HG03097 (cell line): ENCODE data around the gene BPTF.
"Not testable (repeated sequence)": the region's sequence is repeated elsewhere in the genome, so short reads cannot be mapped to it uniquely, and the experiment has no call there.

Experiments used
- ATAC-seq: cut with Tn5 transposase; IDR thresholded peaks from one replicate; pipeline ENCODE4 v1.9.1; 2021; ENCODE audit not compliant: unreplicated experiment, low FRiP score

The BPTF gene

DNA sequence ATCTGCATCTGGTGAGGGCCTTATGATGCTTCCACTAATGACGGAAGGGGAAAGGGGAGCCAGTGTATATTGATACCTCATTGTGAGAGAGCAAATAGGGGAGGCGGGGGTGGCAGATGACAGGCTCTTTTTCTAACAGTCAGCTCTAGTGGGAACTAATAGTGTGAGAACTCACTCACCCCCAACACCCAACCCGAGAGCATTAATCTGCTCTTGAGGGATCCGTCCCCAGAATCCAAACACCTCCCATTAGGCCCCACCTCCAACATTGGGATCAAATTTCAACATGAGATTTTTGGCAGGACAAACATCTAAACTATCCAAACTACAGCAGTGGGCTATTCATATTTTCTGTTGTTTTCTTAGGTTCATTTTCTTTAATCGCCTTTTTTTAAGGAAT, 54.4 kb downstream of the BPTF start:
- ATAC-seq = no peak

DNA sequence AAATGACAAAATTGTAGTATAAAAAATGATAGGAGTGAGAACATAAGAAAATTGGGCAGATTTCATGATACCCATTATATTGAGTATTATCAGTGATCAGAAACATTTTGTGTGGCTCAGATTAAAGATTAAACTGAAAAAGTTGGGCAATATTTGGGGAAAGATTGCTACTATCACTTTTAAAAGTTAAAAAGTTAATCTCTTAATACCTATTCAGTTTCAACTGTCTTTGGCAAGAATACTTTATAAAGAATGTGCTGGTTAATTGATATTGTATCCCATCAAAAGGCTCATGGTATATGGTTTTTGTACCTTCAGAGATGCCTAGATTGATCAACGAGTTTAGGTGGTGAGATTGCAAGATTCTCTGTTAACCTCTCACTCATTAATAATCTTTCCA, 55.8 kb downstream of the BPTF start:
- ATAC-seq = no peak

DNA sequence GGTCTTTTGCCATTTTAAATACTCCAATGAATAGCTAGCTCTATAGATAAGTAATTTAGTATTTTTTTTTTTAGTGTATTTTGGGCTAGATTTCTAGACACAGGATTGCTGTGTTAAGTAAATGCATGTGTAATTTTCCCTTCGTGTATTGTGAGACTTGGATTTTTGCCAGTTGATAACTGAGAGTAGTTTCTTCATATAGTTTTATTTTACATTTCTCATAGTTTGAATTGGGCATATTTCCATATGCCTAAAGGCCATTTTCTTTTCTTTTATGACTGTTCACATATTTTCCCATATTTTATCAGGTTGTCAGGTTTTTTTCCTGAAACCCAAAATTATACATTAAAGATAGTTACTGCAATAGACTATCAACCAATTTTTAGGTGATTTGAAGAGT, 59.4 kb downstream of the BPTF start:
- ATAC-seq = no peak

DNA sequence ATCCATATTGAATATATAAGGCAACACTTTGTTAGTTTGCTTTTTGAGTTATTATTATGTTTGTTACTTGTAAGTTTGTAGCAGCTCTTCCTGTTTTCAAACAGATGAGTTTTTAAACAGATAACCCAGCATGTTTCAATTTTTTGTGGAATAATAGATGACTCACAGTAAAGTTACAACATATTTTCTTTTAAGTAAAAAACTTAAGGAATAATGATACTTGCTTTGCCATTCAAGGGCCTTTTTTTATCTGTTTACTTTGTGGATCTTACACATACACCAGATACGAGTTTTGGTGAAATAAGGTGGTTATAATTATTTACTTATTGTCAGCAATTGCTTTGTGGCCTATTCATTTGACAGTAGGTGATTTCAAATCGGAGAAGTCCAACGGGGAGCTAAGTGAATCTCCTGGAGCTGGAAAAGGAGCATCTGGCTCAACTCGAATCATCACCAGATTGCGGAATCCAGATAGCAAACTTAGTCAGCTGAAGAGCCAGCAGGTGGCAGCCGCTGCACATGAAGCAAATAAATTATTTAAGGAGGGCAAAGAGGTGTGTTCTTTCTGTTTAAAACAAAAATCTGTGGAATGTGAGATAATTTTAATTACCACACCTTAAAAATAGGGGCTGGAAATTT, 66.3 kb downstream of the BPTF start:
- no peak for ATAC-seq

DNA sequence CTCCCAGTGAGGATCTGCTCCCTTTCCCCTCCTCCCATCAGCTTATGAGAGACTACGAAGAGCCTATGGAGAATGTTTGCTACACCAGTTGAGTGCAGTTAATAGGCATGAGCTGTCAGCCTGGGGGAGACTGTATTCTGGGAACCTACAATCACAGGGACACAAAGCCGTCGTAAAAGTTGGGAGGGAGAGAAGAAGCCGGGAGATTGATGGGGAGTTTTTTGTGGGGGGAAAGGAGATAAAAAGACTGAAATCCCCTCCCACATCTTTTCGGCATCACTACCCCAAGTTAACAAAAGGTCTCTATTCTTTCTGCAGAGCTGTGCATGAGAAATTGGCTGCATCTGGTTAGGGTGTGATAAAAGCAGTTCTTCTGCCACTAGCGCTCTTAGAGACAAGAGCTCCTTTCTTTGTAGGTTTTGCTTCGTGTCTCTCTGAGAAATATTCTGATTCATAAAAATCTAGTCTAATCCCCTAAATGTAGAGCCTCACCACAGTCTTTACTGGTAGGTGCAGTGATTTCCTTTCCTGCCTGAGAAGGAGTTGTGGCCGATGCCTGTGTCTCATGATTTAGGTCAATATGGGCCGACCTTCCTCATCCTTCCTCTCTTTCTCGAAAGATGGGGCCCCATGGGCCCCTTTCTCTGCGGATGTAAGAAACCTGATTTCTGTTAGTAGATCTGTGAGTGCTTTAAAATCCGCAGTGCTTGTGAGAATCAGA, 77.4 kb downstream of the BPTF start:
- no peak for ATAC-seq

DNA sequence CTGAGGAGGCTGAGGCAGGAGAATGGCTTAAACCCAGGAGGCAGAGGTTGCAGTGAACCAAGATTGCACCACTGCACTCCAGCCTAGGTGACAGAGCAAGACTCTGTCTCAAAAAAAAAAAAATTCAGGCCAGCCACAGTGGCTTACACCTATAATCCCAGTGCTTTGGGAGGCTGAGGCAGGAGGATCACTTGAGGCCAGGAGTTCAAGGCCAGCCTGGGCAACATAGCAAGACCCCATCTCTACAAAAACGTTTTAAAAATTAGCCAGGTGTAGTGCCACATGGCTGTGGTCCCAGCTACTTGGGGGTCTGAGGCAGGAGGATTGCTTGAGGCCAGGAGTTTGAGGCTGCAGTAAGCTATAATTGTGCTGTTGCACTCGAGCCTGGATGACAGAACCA, 80.0 kb downstream of the BPTF start:
- ATAC-seq = not testable (repeated sequence)

DNA sequence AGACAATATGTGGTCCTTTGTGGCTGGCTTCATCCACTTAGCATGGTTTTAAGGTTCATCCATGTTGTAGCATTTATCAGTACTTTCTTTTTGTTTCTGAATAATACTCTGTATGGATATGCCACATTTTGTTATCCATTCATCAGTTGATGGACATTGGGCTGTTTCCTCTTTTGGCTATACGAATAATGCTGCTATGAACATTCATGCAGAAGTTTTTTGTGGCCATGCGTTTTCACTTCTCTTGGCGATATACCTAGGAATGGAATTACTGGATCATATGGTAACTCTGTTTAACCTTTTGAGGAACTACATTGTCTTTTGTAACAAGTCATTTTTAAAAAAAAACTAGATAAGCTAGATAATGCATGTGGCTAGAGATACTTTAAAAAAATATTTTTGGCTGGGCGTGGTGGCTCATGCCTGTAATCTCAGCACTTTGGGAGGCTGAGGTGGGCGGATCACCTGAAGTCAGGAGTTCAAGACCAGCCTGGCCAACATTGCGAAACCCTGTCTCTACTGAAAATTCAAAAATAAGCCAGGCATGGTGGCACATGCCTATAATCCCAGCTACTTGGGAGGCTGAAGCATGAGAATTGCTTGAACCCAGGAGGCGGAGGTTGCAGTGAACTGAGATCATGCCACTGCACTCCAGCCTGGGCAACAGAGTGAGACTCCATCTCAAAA, 85.0 kb downstream of the BPTF start:
- not testable (repeated sequence) for ATAC-seq

DNA sequence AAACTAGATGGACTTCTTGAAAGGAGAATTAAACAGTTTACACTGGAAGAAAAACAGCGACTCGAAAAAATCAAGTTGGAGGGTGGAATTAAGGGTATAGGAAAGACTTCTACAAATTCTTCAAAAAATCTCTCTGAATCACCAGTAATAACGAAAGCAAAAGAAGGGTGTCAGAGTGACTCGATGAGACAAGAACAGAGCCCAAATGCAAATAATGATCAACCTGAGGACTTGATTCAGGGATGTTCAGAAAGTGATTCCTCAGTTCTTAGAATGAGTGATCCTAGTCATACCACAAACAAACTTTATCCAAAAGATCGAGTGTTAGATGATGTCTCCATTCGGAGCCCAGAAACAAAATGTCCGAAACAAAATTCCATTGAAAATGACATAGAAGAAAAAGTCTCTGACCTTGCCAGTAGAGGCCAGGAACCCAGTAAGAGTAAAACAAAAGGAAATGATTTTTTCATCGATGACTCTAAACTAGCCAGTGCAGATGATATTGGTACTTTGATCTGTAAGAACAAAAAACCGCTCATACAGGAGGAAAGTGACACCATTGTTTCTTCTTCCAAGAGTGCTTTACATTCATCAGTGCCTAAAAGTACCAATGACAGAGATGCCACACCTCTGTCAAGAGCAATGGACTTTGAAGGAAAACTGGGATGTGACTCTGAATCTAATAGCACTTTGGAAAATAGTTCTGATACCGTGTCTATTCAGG, 85.9 kb downstream of the BPTF start:
- no peak for ATAC-seq

DNA sequence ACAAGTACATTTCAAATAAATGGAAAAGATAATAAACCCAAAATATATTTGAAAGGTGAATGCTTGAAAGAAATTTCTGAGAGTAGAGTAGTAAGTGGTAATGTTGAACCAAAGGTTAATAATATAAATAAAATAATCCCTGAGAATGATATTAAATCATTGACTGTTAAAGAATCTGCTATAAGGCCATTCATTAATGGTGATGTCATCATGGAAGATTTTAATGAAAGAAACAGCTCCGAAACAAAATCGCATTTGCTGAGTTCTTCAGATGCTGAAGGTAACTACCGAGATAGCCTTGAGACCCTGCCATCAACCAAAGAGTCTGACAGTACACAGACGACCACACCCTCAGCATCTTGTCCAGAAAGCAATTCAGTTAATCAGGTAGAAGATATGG, 86.8 kb downstream of the BPTF start:
- ATAC-seq = no peak

DNA sequence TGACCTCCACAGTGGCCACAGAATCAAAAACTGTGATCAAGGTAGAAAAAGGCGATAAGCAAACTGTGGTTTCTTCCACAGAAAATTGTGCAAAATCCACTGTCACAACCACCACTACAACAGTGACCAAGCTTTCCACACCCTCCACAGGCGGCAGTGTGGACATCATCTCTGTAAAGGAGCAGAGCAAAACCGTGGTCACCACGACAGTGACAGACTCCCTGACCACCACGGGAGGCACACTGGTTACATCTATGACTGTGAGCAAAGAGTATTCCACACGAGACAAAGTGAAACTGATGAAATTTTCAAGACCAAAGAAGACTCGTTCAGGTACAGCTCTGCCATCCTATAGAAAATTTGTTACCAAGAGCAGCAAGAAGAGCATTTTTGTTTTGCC, 87.4 kb downstream of the BPTF start:
- ATAC-seq = no peak

DNA sequence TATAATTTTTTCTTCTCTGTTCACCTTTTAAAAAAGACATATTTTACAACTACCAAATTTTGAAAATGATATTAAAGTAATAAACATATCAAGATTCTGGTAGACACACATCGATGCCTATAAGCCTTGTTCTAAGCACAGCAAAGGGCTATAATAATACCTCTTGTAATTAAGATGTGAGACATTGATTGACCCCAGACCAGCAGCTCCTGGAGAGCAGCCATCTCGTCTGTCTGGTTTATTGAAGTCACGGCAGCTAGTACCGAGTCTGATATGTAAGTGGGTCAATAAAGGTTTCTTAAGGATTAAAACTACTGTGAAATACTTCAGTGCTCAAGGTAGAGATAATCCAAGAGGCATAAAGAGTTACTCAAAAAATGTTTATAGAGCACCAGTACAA, 94.9 kb downstream of the BPTF start:
- ATAC-seq = no peak

DNA sequence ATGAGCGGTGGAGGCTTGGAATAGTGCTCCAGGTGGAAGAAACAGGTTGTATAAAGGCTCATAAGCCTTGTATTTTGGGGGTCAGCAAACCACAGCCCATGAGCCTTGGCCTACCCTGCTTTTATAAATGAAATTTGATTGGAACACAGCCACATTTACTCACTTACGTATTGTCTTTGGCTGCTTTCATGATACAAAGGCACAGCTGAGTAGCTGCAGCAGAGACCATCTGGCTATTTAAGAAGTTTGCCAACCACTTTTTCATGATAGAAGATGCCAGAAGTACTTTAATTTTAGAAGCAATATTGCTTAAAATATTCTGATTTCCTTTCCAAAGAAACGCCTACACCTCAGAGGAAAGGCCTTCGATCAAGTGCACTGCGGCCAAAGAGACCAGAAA, 97.2 kb downstream of the BPTF start:
- ATAC-seq = no peak

DNA sequence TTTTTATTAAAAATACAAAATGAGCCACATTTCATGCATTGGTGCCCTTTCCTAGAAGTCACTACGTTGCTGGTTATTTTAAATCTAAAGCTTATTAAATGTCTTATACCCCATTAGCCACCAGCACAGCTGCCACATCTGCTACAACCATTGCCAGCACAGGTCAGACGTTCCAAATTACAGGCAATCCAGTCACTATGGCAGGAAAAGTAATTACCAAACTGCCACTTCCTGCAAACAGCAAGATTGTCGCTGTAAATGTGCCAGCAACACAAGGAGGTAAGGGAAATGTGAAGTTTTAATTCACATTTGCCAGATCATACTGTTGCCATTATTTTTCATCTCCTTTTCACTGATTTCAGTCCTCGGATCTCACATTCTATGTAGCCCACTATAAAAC, 103.5 kb downstream of the BPTF start:
- ATAC-seq = not testable (repeated sequence)

DNA sequence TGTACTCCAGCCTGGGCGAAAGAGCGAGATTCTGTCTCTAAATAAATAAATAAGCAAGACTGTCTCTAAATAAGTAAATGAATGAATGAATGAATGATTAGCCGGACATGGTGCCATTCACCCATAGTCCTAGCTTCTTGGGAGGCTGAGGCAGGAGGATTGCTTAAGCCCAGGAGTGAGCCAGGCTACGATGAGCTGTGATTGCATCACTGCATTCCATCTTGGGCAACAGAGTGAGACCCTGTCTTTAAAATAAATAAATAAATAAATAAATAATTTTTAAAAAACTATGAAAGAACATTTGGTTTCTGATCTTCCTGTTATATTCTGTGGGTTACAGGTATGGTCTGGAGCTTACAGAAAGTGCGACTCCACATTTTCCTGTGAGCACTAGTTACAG, 105.9 kb downstream of the BPTF start:
- ATAC-seq = no peak

DNA sequence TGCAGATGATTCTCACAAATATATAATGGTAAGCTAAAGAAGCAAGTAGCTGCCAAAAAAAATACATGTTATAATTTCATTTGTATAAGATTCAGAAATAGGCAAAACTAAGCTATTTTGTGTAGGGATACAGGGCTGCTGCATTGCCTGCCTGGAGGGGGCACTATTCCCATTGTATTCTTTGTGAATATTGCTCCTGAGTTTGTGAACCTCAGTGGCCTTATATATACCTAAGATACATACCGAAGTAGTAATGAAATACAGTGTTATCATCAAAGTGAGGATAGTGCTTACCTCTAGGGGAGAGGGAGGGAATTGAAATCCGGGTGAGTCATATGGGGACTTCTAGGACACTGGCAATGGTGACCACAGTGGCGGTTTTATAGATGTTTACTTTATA, 117.5 kb downstream of the BPTF start:
- ATAC-seq = no peak

DNA sequence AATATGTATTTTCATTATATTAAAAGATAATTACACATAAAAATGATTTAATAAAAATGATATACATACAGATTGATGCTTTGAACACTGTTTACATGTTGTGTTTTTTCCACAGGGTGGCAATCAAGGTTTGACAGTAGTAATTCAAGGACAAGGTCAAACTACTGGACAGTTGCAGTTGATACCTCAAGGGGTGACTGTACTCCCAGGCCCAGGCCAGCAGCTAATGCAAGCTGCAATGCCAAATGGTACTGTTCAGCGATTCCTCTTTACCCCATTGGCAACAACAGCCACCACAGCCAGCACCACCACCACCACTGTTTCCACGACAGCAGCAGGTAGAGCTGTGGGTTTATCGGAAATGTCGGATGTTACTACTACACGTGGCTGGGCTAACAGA, 118.7 kb downstream of the BPTF start:
- no peak for ATAC-seq

DNA sequence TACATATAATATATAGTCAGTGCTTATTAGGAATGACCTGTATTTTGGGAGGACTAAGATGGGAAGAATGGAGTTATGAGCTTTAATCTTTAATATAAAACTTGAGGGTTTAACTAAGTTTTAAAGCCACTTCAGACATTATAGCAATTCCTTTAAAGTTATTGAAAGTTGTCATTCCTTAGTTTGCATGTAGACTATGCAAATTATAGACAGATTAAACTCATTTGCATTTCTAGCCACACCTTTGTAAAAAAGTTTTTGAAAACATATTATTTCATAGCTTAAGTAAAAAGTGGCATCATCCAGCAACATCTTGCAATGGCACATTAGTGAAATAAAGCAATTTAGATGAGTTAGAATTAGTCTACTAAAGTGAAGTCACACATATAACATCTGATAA, 121.2 kb downstream of the BPTF start:
- ATAC-seq = no peak

DNA sequence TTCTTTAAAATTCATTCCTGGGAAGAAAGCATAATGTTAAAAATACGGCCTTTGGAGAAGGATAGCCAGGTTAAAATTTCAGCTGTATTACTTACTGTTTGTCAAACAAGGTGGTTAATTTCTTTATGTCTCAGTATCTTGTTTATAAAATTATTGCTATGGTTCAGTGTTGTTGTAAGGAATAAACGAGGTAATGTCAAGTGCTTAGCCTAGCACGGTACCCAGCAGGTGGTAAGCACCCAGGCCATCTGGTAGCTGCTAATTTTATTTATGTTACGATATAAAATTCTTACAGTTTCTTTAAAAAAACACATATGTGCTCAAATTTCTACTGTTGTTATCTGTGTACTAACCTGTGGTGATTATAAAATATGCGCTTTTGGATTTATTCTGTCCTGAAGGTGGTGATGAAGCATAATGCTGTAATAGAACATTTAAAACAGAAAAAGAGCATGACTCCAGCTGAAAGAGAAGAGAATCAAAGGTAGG, 122.1 kb downstream of the BPTF start:
- no peak for ATAC-seq

DNA sequence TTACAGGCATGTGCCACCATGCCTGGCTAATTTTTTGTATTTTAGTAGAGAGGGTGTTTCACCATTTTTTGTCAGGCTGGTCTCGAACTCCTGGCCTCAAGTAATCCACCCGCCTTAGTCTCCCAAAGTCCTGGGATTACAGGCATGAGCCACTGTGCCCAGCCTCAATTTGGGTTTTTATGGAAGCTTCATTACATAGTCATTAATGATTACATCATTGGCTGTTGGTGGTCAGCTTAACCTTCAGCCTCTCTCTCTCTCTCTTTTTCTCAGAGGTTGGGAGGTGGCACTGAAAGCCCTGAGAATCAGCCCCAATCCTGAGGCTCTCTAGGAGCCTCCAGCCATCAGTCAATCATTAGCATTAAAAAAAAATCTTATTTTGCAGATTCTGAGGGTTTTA, 125.6 kb downstream of the BPTF start:
- no peak for ATAC-seq

DNA sequence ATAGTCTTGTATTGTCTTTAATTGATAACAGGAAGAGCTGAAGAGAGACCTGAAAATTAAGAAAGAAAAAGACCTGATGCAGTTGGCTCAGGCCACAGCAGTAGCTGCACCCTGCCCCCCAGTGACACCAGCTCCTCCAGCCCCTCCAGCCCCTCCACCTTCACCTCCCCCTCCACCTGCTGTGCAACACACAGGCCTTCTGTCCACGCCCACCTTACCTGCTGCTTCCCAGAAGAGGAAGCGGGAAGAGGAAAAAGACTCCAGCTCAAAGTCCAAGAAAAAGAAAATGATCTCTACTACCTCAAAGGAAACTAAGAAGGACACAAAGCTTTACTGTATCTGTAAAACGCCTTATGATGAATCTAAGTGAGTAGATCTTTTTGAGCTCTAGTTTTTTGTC, 134.2 kb downstream of the BPTF start:
- no peak for ATAC-seq

DNA sequence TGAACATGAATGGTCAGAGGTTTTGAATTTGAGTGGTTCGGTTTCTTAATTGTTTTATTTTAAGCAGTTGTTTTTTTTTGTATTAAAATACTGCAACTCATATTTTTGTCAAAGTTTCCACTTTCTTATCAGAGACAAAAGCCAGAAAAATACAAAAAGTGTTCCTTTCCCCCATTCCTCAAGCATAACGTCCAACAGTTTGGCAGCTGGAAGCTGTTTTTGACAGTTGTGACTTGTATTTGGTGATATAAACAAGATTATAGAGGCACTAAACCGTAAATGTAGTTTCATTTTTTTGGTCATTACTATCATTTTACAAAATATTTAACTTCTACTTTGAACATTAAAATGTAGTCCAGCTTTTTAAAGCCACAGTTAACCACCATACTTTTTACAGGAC, 135.0 kb downstream of the BPTF start:
- ATAC-seq = not testable (repeated sequence)
